Right forelimb (tissue), 1 donor: ENCODE results near the gene RASIP1.
A peak's percentile ranks its signal among the peaks of the same experiment; 100 is the strongest.
"Not testable (repeated sequence)": the region's sequence is repeated elsewhere in the genome, so short reads cannot be mapped to it uniquely, and the experiment has no call there.

Experiments
- DNase-seq: peaks from one replicate; pipeline ENCODE4 v3.0.0-alpha.2; 2018

RASIP1 gene

GRCh38 chr19:48703316-48703715 lies 37.1 kb downstream of the RASIP1 start:
- DNase-seq, result no peak

DNA sequence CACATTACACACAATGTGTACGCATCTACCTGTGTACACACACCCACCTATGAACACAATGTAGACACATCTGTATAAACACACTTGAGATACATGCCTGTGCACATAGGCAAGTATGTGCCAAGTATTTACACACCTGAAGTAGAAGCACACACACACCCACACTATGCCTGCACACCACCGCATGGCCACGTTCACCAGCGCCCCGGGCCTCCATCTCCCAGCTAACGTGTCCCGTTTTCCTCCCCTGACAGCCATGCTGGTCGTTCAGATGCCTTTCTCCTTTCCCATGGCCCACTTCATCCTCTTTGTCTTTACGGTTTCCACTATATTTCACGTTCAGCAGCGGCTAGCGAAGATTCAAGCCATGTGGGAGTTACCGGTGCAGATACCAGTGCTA lies 37.7 kb downstream of the RASIP1 start:
- DNase-seq, result no peak

GRCh38 chr19:48698046-48698445 lies 42.4 kb downstream of the RASIP1 start:
- no peak for DNase-seq

- DNase-seq, result no peak
These were observed 43.9 kb downstream of the RASIP1 start for GRCh38 chr19:48696353-48697010.

- DNase-seq, result no peak
These were observed 44.6 kb downstream of the RASIP1 start, which contains the start of gene FUT2 for GRCh38 chr19:48695743-48696352. TSS of gene FUT2 (plus strand) at chr19:48695971. CDS start at chr19:48702957, 6,986 bp downstream.

- not testable (repeated sequence) for DNase-seq
These were observed 46.8 kb downstream of the RASIP1 start for GRCh38 chr19:48693629-48694028.

- DNase-seq, result no peak
These were observed 51.0 kb downstream of the RASIP1 start for GRCh38 chr19:48689449-48689848.

- DNase-seq, result no peak
These were observed 52.6 kb downstream of the RASIP1 start for GRCh38 chr19:48687776-48688175.

- not testable (repeated sequence) for DNase-seq
These were observed 53.8 kb downstream of the RASIP1 start for GRCh38 chr19:48686637-48687036.

DNA sequence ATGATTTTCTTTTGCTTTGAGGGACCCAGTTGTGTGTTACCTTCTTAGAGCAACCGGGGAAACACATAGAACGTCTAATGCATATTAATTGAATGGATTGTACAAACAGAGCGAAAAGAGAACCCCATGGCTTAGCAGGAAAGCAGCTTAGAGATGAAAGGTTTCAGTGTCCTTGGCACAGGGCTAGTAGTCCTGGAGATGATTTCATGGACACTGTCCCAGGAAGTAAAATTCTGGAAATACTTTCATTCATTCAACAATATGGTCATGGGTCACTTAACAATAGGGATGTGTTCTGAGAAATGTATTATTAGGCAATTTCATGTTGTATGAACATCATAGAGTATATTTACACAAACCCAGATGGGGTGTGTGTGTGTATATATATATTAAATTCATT lies 54.3 kb downstream of the RASIP1 start:
- DNase-seq, result no peak

GRCh38 chr19:48685583-48685982 lies 54.8 kb downstream of the RASIP1 start:
- DNase-seq, result no peak

GRCh38 chr19:48683349-48683748 lies 57.1 kb downstream of the RASIP1 start:
- no peak for DNase-seq

GRCh38 chr19:48681127-48681470 lies 59.3 kb downstream of the RASIP1 start:
- no peak for DNase-seq

DNA sequence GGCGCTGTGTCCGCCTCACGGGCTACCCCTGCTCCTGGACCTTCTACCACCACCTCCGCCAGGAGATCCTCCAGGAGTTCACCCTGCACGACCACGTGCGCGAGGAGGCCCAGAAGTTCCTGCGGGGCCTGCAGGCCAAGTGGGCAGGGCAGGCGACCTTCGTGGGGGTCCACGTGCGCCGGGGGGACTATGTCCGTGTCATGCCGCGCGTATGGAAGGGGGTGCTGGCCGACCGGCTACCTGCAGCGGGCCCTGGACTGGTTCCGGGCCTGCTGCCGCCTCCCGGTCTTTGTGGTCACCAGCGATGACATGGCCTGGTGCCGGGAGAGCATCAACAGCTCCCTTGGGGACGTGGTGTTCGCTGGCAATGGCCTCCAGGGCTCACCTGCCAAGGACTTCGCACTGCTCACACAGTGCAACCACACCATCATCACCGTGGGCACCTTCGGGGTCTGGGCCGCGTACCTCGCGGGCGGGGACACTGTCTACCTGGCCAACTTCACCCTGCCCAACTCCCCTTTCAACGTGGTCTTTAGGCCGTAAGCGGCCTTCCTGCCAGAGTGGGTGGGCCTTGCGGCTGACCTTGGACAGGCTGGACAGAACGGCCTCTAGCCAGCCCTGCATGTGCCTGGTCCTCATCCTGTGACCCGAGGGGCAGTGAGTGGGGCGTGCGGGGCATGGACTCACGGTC lies 59.8 kb downstream of the RASIP1 start:
- no peak for DNase-seq

- not testable (repeated sequence) for DNase-seq
These were observed 60.4 kb downstream of the RASIP1 start for GRCh38 chr19:48680006-48680405.

DNA sequence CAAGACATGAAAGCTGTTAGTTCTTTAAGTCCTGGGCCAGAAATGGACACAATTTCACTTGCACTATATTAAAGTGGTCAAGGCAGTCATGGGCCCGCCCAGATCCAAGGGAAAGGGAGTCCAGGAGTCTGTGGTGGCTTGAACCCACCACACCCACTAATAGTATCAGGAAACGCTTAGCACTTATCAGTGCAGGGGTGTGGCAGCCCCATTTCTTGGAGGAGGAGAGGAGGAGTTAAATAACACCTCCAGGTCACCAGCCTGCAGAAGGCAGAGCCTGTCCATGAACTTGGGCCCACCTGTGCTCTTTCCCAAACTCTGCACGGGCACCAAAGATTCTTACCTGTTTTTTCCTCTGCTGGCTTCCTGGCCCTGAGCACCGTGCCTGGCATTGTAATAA lies 62.2 kb downstream of the RASIP1 start:
- DNase-seq, result no peak

DNA sequence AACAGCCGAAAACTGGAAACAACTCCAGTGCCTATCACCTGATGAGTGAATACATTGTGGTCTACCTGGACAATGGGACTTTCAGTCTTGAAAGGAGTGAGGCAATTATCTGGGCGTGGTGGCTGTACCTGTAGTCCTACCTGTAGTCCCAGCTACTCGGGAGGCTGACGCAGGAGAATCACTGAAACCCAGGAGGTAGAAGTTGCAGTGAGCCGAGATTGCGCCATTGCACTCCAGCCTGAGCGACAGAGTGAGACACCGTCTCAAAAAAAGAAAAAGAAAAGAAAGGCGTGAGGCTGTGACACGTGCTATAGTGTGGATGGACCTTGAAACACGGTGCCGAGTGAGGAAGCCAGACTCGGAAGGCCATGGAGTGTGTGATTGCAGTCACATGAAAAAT lies 63.5 kb downstream of the RASIP1 start:
- no peak for DNase-seq

- DNase-seq, result no peak
These were observed 63.9 kb downstream of the RASIP1 start for GRCh38 chr19:48676487-48676886.

DNA sequence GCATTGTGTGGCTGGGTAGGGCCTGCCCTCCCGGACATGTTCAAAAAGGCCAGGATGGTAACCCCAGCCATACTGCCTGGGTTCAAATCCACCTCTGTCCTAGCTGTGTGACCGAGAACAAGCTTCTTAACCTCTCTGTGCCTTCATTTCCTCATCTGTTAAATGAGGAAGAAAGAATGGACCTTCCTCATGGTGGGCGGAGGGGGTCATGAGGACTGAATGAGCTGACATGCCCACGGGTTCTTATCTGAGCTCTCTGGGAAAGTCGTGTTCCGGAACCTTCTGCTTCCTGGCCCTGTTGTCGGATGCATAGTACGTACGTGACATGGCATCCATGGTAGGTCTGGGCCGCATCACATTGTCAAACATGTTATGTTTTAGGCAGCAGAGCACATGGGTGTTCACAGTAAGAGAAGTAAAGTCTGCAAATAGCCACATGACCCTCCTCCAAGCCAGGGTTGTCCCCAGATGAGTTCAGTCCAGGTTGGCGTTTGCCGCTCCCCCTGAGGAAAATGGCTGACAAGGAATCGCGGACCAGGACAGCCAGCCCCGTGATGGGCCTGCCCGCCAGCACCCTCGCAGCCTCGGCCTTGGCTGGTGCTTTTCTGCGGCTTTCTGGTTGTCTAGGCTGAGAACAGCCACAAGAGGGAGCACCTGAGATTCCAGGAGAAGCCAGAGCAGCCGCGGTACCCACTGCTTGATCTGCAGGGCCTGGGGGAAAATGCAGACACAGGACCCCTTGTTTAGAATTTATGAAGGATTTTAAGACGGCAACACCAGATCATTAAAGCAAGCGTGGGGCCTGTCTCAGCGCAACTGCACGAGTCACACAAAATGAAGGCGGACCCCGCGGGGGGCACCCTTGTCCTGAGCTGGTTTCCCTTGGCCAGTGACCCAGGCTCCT lies 65.2 kb downstream of the RASIP1 start:
- DNase-seq, result peak; percentile 89

DNA sequence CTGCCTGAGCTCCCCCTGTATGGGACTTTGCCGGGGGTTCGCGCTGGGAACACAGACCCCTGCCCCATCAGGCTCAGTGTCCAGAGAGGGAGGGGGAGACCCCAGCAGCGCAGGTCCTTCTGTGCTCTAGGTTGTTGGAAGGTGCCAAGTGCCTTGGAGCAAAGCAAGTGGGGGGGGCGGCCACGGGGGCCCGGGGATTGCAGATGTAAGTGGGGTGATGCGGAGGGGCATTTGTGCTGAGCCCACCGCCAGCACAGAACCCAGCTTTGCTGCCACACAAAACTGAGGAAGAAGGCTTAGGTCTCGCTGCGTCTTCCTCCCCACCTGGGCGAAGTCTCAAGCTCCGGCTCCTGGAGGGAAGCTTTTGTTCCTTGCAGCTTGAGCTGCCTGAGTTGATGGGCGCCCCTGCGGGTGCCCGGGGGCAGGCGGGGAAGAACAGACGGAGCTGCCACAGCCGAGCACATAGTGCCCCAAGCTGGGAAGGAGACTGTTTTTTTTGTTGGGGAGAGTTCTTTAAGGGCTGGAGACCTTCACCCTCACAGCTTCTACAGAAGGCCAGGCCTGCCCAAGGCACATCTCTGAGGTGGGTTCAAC lies 66.1 kb downstream of the RASIP1 start:
- DNase-seq, result no peak

GRCh38 chr19:48673436-48674100 lies 66.8 kb downstream of the RASIP1 start:
- no peak for DNase-seq

- no peak for DNase-seq
These were observed 67.4 kb downstream of the RASIP1 start, which contains the start of gene NTN5 for GRCh38 chr19:48672994-48673393. TSS of gene NTN5 (minus strand) at chr19:48673017. CDS start at chr19:48670986, 2,031 bp downstream.
